ENCODE measurements around the gene ZAP70.

Gene ZAP70

GRCh38 chr2:97737421-97738178 is 24.2 kb downstream of the ZAP70 start:
- Histone ChIP-seq H3F3A (ENCODE audit: insufficient read depth) (no peaks in the 10 kb centered on the region), H3K9me3 (ENCODE audit: insufficient read depth, low read length) (no peaks in the 10 kb centered on the region), H3K27ac (ENCODE audit: low read depth, low read length) (no peak overlapping the region), H3K9ac (ENCODE audit: low read length) (no peak overlapping the region), H3K9me2 (replicated peaks; ENCODE audit: insufficient read depth, low read length) (no peaks in the 10 kb centered on the region), H4K20me1 (ENCODE audit: low read depth, low read length) (no peaks in the 10 kb centered on the region), H3K79me2 (ENCODE audit: insufficient read depth, low read length) (no peaks in the 10 kb centered on the region), H3K4me3 (ENCODE audit: insufficient read depth, low read length, poor library complexity, severe bottlenecking) (no peak overlapping the region), H3K36me3 (ENCODE audit: low read length) (no peaks in the 10 kb centered on the region), H3K4me2 (ENCODE audit: low read depth, low read length, poor library complexity, severe bottlenecking) (no peak overlapping the region), H2AFZ (ENCODE audit: low read depth, low read length, severe bottlenecking) (no peak overlapping the region), H3K27me3 (ENCODE audit: low read length) (no peaks in the 10 kb centered on the region)
- TF ChIP-seq EZH2phosphoT487 (conservative IDR thresholded peaks at IDR 0.05; ENCODE audit: low read length) (no peak), CTCF (IDR thresholded peaks at IDR 0.05; ENCODE audit: insufficient read depth, low read length, poor library complexity, severe bottlenecking) (no peak)

- TF ChIP-seq CTCF (IDR thresholded peaks at IDR 0.05; ENCODE audit: insufficient read depth, low read length, poor library complexity, severe bottlenecking) (no peak), EZH2phosphoT487 (conservative IDR thresholded peaks at IDR 0.05; ENCODE audit: low read length) (no peak)
- Histone ChIP-seq H3K79me2 (ENCODE audit: insufficient read depth, low read length) (no peaks in the 10 kb centered on the region), H3K9ac (ENCODE audit: low read length) (no peak overlapping the region), H3K9me2 (replicated peaks; ENCODE audit: insufficient read depth, low read length) (no peaks in the 10 kb centered on the region), H4K20me1 (ENCODE audit: low read depth, low read length) (no peaks in the 10 kb centered on the region), H2AFZ (ENCODE audit: low read depth, low read length, severe bottlenecking) (no peak overlapping the region), H3K27ac (ENCODE audit: low read depth, low read length) (no peak overlapping the region), H3K4me3 (ENCODE audit: insufficient read depth, low read length, poor library complexity, severe bottlenecking) (no peak overlapping the region), H3K9me3 (ENCODE audit: insufficient read depth, low read length) (no peaks in the 10 kb centered on the region), H3F3A (ENCODE audit: insufficient read depth) (no peaks in the 10 kb centered on the region), H3K36me3 (ENCODE audit: low read length) (no peaks in the 10 kb centered on the region), H3K4me2 (ENCODE audit: low read depth, low read length, poor library complexity, severe bottlenecking) (no peak overlapping the region), H3K27me3 (ENCODE audit: low read length) (no peaks in the 10 kb centered on the region)
Measured at GRCh38 chr2:97738179-97739019, 25.0 kb downstream of the ZAP70 start.

GRCh38 chr2:97739020-97739892 is 25.9 kb downstream of the ZAP70 start:
- no peak overlapping the region for H2AFZ ChIP-seq (ENCODE audit: low read depth, low read length, severe bottlenecking)
- H3K79me2 ChIP-seq (ENCODE audit: insufficient read depth, low read length), result no peaks in the 10 kb centered on the region

More at GRCh38 chr2:97739020-97739892, 25.9 kb downstream of the ZAP70 start:
- no peak overlapping the region for H3K4me3 ChIP-seq (ENCODE audit: insufficient read depth, low read length, poor library complexity, severe bottlenecking)
- no peaks in the 10 kb centered on the region for H3K27me3 ChIP-seq (ENCODE audit: low read length)
- no peaks in the 10 kb centered on the region for H3K9me3 ChIP-seq (ENCODE audit: insufficient read depth, low read length)
- no peaks in the 10 kb centered on the region for H4K20me1 ChIP-seq (ENCODE audit: low read depth, low read length)
- no peaks in the 10 kb centered on the region for H3F3A ChIP-seq (ENCODE audit: insufficient read depth)
- H3K9me2 ChIP-seq (replicated peaks; ENCODE audit: insufficient read depth, low read length), result no peaks in the 10 kb centered on the region
- H3K36me3 ChIP-seq (ENCODE audit: low read length), result no peaks in the 10 kb centered on the region
- TF ChIP-seq EZH2phosphoT487 (conservative IDR thresholded peaks at IDR 0.05; ENCODE audit: low read length) (no peak), CTCF (IDR thresholded peaks at IDR 0.05; ENCODE audit: insufficient read depth, low read length, poor library complexity, severe bottlenecking) (no peak)
- no peak overlapping the region for H3K4me2 ChIP-seq (ENCODE audit: low read depth, low read length, poor library complexity, severe bottlenecking)
- no peak overlapping the region for H3K9ac ChIP-seq (ENCODE audit: low read length)
- no peak overlapping the region for H3K27ac ChIP-seq (ENCODE audit: low read depth, low read length)

Measured in SU-DHL-6 (cell line).